K562 (cell line): ENCODE data around the gene ARHGAP24. TPM values are rescaled to one million over a fixed set of nuclear protein-coding genes. Genes with fewer than 3 reads are reported as not detected.

ENCODE experiments used
- ATAC-seq: fragments of 200-7000 bp; cut with Tn5 transposase; 3 replicates; pipeline ENCODE4 v1.9.1; 2020; ENCODE audit warnings: moderate library complexity
- BruUV-seq: library from RNA; stranded (reverse); fragments of 400-500 nt; replicated peaks from 2 replicates; lab custom pipeline; 2021; lab: Mats Ljungman, UMichigan
- CTCF ChIA-PET: fragments of 300-600 bp; formaldehyde crosslinking; extraction: SDS; loops from one replicate; lab custom pipeline; 2021; ENCODE audit warnings: low intra/inter-chr PET ratio; lab: Yijun Ruan, JAX
- POLR2A ChIA-PET: fragments of 300-600, 350-650 bp; sonication (Branson Sonifier 250); formaldehyde crosslinking; extraction: SDS; loops from one replicate; lab custom pipeline; 2021; ENCODE audit warnings: antibody characterized with exemption, inconsistent platforms; lab: Yijun Ruan, JAX
- DNase-seq, 4 experiments: peaks; one replicate each; pipeline versions ENCODE4 v3.0.0 to v3.0.0-alpha.2; 2011 to 2018; ENCODE audit warnings: low spot score in 3 of 4, mixed read lengths in 3 of 4; ENCODE audit errors: extremely low read depth in 1 of 4
- FAIRE-seq: peaks from 2 replicates; lab custom pipeline; 2011; peaks lifted over from hg19 to GRCh38; lab: Jason Lieb, UNC
- H2AFZ ChIP-seq: 2 replicates; pipeline ENCODE4 v1.6.0; 2011; ENCODE audit warnings: low read depth, low read length, control low read depth, inconsistent platforms
- H3K27ac ChIP-seq: fragments of 200-600 bp; 3 replicates; pipeline ENCODE4 v1.8.0; 2011; ENCODE audit warnings: low read depth, mild to moderate bottlenecking, control low read depth, inconsistent platforms, low read length, moderate library complexity, mixed read lengths; ENCODE audit errors: extremely low read depth
- H3K27me3 ChIP-seq, 2 experiments: fragments of 300-600 bp in 1 of 2; 2 replicates in 1 of 2; 3 replicates in 1 of 2; pipeline versions ENCODE4 v1.6.0 to v1.8.0; 2011; ENCODE audit warnings: inconsistent platforms in 2 of 2, low read length in 2 of 2, mild to moderate bottlenecking in 1 of 2, mixed read lengths in 1 of 2, moderate library complexity in 1 of 2; ENCODE audit not compliant: control insufficient read depth in 2 of 2, insufficient read depth in 2 of 2
- H3K36me3 ChIP-seq: fragments of 300-600 bp; 3 replicates; pipeline ENCODE4 v1.8.0; 2011; ENCODE audit warnings: mild to moderate bottlenecking, low read length, inconsistent platforms; ENCODE audit not compliant: control insufficient read depth, insufficient read depth
- H3K4me1 ChIP-seq, 2 experiments: fragments of 200-600 bp in 1 of 2; replicated peaks in 1 of 2; 2 replicates in 1 of 2; 3 replicates in 1 of 2; pipeline versions ENCODE4 v1.5.1 to v1.8.0; 2011; ENCODE audit warnings: inconsistent platforms in 2 of 2, low read length in 2 of 2, mild to moderate bottlenecking in 1 of 2, mixed read lengths in 1 of 2, moderate library complexity in 1 of 2; ENCODE audit not compliant: control insufficient read depth in 2 of 2, insufficient read depth in 2 of 2
- H3K4me2 ChIP-seq: 2 replicates; pipeline ENCODE4 v1.6.1; 2011; ENCODE audit warnings: low read length, control low read depth, inconsistent platforms, mixed read lengths; ENCODE audit not compliant: insufficient read depth
- H3K4me3 ChIP-seq: fragments of 200-600 bp; sonication (generic), shearing (Covaris generic); 2 replicates; pipeline ENCODE4 v1.5.1; 2016; ENCODE audit warnings: control low read depth, inconsistent platforms
- H3K79me2 ChIP-seq: fragments of 200-600 bp; 3 replicates; pipeline ENCODE4 v1.8.0; 2011; ENCODE audit warnings: low read length, inconsistent platforms; ENCODE audit not compliant: control insufficient read depth, insufficient read depth
- H3K9ac ChIP-seq, 2 experiments: 2 replicates each; pipeline versions ENCODE4 v1.6.0 to v1.6.1; 2011; ENCODE audit warnings: low read depth in 2 of 2, low read length in 2 of 2, control low read depth in 1 of 2, inconsistent platforms in 1 of 2, mild to moderate bottlenecking in 1 of 2, mixed read lengths in 1 of 2; ENCODE audit not compliant: insufficient read depth in 1 of 2
- H3K9me1 ChIP-seq: one replicate; pipeline ENCODE4 v1.6.0; 2011; ENCODE audit warnings: inconsistent platforms, mild to moderate bottlenecking, low read length, moderate library complexity; ENCODE audit not compliant: control insufficient read depth, insufficient read depth
- H3K9me3 ChIP-seq: replicated peaks from 2 replicates; pipeline ENCODE4 v1.5.1; 2011; ENCODE audit warnings: low read depth, low read length, inconsistent platforms; ENCODE audit not compliant: control insufficient read depth, insufficient read depth
- H4K20me1 ChIP-seq: replicated peaks from 2 replicates; pipeline ENCODE4 v1.6.1; 2011; ENCODE audit warnings: low read length, inconsistent platforms, mixed read lengths; ENCODE audit not compliant: control insufficient read depth, insufficient read depth
- DPF2 ChIP-seq: fragments of 450-650 bp; IDR thresholded peaks from 2 replicates; pipeline ENCODE4 v1.6.1; 2016
- HMG20B ChIP-seq: fragments of 250-450 bp; sonication (Bioruptor Pico); IDR thresholded peaks from 2 replicates; pipeline ENCODE4 v1.5.0; 2021; ENCODE audit warnings: mild to moderate bottlenecking
- IRF2 ChIP-seq: sonication (generic); formaldehyde crosslinking; IDR thresholded peaks from 2 replicates; pipeline ENCODE4 v1.8.1; 2022; ENCODE audit warnings: mild to moderate bottlenecking, missing genetic modification reagents
- MYBL2 ChIP-seq, 2 experiments: fragments of 450-650 bp in 1 of 2; sonication (generic) in 1 of 2; formaldehyde crosslinking in 1 of 2; IDR thresholded peaks; 2 replicates each; pipeline versions ENCODE4 v1.6.1 to v1.8.1; 2017 to 2022; ENCODE audit warnings: borderline replicate concordance in 1 of 2, inconsistent platforms in 1 of 2, low read depth in 1 of 2, mild to moderate bottlenecking in 1 of 2, missing genetic modification reagents in 1 of 2, moderate library complexity in 1 of 2
- NEUROD1 ChIP-seq: fragments of 150-350 bp; IDR thresholded peaks from 2 replicates; pipeline ENCODE4 v1.6.1; 2014; ENCODE audit warnings: borderline replicate concordance, low read length, low read depth; ENCODE audit not compliant: partially characterized antibody
- NFE2 ChIP-seq: IDR thresholded peaks from 2 replicates; pipeline ENCODE4 v1.6.1; 2014; ENCODE audit warnings: antibody characterized with exemption, low read depth
- RFX7 ChIP-seq: fragments of 250-450 bp; sonication (Bioruptor Pico); IDR thresholded peaks from 2 replicates; pipeline ENCODE4 v1.5.1; 2021; ENCODE audit warnings: mild to moderate bottlenecking
- SLC30A9 ChIP-seq: fragments of 250-450 bp; sonication (Bioruptor Pico); IDR thresholded peaks from 2 replicates; pipeline ENCODE4 v1.8.0; 2022; ENCODE audit warnings: mild to moderate bottlenecking, moderate library complexity
- THRAP3 ChIP-seq: fragments of 450-650 bp; IDR thresholded peaks from 2 replicates; pipeline ENCODE4 v1.6.1; 2016; ENCODE audit warnings: mild to moderate bottlenecking, inconsistent platforms, borderline replicate concordance
- ZFP36 ChIP-seq: fragments of 150-350 bp; IDR thresholded peaks from 2 replicates; pipeline ENCODE4 v1.6.1; 2018; ENCODE audit warnings: low read length, low read depth; ENCODE audit not compliant: partially characterized antibody
- ZNF184 ChIP-seq: sonication (generic); formaldehyde crosslinking; IDR thresholded peaks from 2 replicates; pipeline ENCODE4 v1.5.0; 2020; ENCODE audit warnings: missing genetic modification reagents
- in situ Hi-C: fragments of 300-500 bp; cut with MboI; formaldehyde crosslinking; loops from 4 replicates; pipeline ENCODE4 v1.15.0; 2018; ENCODE audit warnings: inconsistent platforms, mixed read lengths
- intact Hi-C: fragments of 100-400 bp; cut with micrococcal nuclease; formaldehyde crosslinking; loops from 2 replicates; pipeline ENCODE4 v1.14.2; 2022
- polyA plus RNA-seq, 8 experiments: library from polyadenylated mRNA; depleted of rRNA in 4 of 8; stranded (reverse) in 5 of 8; unstranded in 3 of 8; fragments of >200 nt; fragmentation: Nextera tagmentation in 2 of 8; fragmentation: Illumina TruSeq in 1 of 8; extraction: Ambion mirVana in 2 of 8; extraction: Trizol in 1 of 8; gene quantifications; 2 replicates each; pipeline versions ENCODE4 v1.2.1 to v1.2.3, GENCODE V29; 2011 to 2014; ENCODE audit warnings: inconsistent platforms in 1 of 8, missing spikeins in 1 of 8
- total RNA-seq, 7 experiments: library from RNA; depleted of rRNA in 6 of 7; stranded (reverse); fragments of >200 nt in 6 of 7; fragmentation: Illumina TruSeq in 2 of 7; extraction: Trizol in 2 of 7; gene quantifications; 2 replicates each; pipeline versions ENCODE4 v1.2.1 to v1.2.3, GENCODE V29; 2011 to 2021; ENCODE audit warnings: low replicate concordance in 1 of 7
- TF ChIP-seq, protein P1 (sequence below): fragments of 450-650 bp; IDR thresholded peaks from 2 replicates; pipeline ENCODE4 v1.6.1; 2016; ENCODE audit warnings: missing biosample characterization, missing genetic modification characterization
- TF ChIP-seq, protein P2 (sequence below): fragments of 450-650 bp; IDR thresholded peaks from 2 replicates; pipeline ENCODE4 v1.6.1; 2017; ENCODE audit warnings: mild to moderate bottlenecking, moderate library complexity
- TF ChIP-seq, protein P3 (sequence below), 2 experiments: fragments of 200-800 bp in 1 of 2; sonication (Bioruptor generic) in 1 of 2; sonication (generic) in 1 of 2; formaldehyde crosslinking in 1 of 2; IDR thresholded peaks in 1 of 2; conservative IDR thresholded peaks in 1 of 2; 2 replicates each; pipeline versions ENCODE4 v1.5.0 to v1.6.1; 2016 to 2020; ENCODE audit warnings: missing compliant biosample characterization in 1 of 2, missing genetic modification characterization in 1 of 2, missing genetic modification reagents in 1 of 2

Gene ARHGAP24
- total and polyA plus RNA-seq, 9 of the 15 experiments (the other 6 are each of a cell fraction or from before 2014, with no cell fraction given), result 8.0 to 22.6 (median 14.0) TPM

DNA sequence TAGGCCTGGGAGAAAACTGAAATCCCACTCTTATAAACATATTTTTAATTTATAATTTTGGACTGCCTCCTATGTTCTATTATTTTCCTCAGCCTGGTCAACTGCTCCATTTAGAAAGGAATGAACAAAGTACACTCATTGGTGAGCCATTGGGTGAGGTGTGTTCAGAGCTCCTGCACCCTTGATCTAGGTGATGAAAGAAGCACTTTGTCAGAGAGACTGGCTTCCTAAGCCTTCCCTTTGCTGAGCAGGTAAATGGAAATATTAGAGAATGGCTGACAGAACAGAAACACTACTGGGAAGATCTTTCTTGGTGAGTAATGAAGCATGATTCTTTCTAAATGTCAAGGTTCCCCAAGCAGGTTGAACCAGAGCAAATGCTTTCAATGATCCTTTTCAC is 19.0 kb upstream of the ARHGAP24 start:
- FAIRE-seq, result no peak
- Histone ChIP-seq H3K4me3 (no peak overlapping the region), H3K27ac (no peak overlapping the region)
- TF ChIP-seq ZNF184 (CRISPR knock-in tag), result no peak
- no peak for TF ChIP-seq SLC30A9 (CRISPR knock-in tag)
- TF ChIP-seq NEUROD1, result no peak
- TF ChIP-seq, protein P1, sequence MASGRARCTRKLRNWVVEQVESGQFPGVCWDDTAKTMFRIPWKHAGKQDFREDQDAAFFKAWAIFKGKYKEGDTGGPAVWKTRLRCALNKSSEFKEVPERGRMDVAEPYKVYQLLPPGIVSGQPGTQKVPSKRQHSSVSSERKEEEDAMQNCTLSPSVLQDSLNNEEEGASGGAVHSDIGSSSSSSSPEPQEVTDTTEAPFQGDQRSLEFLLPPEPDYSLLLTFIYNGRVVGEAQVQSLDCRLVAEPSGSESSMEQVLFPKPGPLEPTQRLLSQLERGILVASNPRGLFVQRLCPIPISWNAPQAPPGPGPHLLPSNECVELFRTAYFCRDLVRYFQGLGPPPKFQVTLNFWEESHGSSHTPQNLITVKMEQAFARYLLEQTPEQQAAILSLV (tag), result no peak
- no peak for TF ChIP-seq ZFP36
- TF ChIP-seq, protein P2, sequence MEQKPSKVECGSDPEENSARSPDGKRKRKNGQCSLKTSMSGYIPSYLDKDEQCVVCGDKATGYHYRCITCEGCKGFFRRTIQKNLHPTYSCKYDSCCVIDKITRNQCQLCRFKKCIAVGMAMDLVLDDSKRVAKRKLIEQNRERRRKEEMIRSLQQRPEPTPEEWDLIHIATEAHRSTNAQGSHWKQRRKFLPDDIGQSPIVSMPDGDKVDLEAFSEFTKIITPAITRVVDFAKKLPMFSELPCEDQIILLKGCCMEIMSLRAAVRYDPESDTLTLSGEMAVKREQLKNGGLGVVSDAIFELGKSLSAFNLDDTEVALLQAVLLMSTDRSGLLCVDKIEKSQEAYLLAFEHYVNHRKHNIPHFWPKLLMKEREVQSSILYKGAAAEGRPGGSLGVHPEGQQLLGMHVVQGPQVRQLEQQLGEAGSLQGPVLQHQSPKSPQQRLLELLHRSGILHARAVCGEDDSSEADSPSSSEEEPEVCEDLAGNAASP, result no peak
- no peak for TF ChIP-seq RFX7 (CRISPR knock-in tag)
- no peak for TF ChIP-seq DPF2
- no peak for TF ChIP-seq THRAP3
- no peak for TF ChIP-seq HMG20B (CRISPR knock-in tag)
- TF ChIP-seq NFE2, result no peak
- TF ChIP-seq MYBL2 (IDR thresholded peaks at IDR 0.05; ENCODE audit: low read depth), result no peak
- no peak for TF ChIP-seq MYBL2 (CRISPR knock-in tag; IDR thresholded peaks at IDR 0.05; ENCODE audit: borderline replicate concordance)
- TF ChIP-seq, protein P3, sequence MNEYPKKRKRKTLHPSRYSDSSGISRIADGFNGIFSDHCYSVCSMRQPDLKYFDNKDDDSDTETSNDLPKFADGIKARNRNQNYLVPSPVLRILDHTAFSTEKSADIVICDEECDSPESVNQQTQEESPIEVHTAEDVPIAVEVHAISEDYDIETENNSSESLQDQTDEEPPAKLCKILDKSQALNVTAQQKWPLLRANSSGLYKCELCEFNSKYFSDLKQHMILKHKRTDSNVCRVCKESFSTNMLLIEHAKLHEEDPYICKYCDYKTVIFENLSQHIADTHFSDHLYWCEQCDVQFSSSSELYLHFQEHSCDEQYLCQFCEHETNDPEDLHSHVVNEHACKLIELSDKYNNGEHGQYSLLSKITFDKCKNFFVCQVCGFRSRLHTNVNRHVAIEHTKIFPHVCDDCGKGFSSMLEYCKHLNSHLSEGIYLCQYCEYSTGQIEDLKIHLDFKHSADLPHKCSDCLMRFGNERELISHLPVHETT (CRISPR knock-in tag; conservative IDR thresholded peaks at IDR 0.05 in 1 of 2, IDR thresholded peaks at IDR 0.05 in 1 of 2), result no peak
- TF ChIP-seq IRF2 (CRISPR knock-in tag), result no peak
- TF ChIP-seq, all 486 proteins: peak for 0
- ATAC-seq (no peak), DNase-seq (no peak)
- intact Hi-C loops, result no loop called here
- no peaks in the 10 kb centered on the region for H3K4me1 ChIP-seq
- no peaks in the 10 kb centered on the region for H3K9me1 ChIP-seq
- no peaks in the 10 kb centered on the region for H4K20me1 ChIP-seq
- H3K79me2 ChIP-seq, result no peaks in the 10 kb centered on the region
- no peak overlapping the region for H3K9ac ChIP-seq
- H2AFZ ChIP-seq, result no peak overlapping the region
- H3K4me2 ChIP-seq, result no peak overlapping the region
- no peaks in the 10 kb centered on the region for H3K36me3 ChIP-seq
- no peaks in the 10 kb centered on the region for H3K9me3 ChIP-seq
- in situ Hi-C loops, result no loop called here
- BruUV-seq, result no TSS peak
- H3K27me3 ChIP-seq, result no peaks in the 10 kb centered on the region
- POLR2A ChIA-PET, result interaction anchor here (0.6 kb wide), 1 partner anchor 586 kb away, joined by 3 read pairs; no protein-coding TSS in a partner anchor
- CTCF ChIA-PET, result no interaction called here
